ENCODE data around the gene CDC14B.

DNA sequence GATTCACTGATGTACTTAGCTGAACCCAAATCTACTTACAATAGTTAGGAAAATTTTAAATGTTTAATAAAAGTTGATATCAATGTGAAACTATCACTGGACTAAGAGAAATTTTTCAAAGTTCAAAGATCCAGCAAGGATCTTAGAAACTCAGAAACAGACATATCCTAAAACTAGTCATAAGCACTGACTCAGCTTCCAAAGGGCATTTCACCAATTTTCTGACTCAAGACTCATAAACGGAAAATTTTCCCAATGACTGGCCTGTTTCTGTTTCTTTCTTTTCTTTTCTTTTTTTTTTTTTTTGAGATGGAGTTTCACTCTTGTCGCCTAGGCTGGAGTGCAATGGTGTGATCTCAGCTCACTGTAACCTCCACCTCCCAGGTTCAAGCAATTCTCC, 66.6 kb downstream of the CDC14B start:
- TF ChIP-seq POLR2A (IDR thresholded peaks at IDR 0.05): no peak
- TF ChIP-seq, protein P1, sequence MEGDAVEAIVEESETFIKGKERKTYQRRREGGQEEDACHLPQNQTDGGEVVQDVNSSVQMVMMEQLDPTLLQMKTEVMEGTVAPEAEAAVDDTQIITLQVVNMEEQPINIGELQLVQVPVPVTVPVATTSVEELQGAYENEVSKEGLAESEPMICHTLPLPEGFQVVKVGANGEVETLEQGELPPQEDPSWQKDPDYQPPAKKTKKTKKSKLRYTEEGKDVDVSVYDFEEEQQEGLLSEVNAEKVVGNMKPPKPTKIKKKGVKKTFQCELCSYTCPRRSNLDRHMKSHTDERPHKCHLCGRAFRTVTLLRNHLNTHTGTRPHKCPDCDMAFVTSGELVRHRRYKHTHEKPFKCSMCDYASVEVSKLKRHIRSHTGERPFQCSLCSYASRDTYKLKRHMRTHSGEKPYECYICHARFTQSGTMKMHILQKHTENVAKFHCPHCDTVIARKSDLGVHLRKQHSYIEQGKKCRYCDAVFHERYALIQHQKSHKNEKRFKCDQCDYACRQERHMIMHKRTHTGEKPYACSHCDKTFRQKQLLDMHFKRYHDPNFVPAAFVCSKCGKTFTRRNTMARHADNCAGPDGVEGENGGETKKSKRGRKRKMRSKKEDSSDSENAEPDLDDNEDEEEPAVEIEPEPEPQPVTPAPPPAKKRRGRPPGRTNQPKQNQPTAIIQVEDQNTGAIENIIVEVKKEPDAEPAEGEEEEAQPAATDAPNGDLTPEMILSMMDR (IDR thresholded peaks at IDR 0.05): no peak
